HepG2 (cell line): Measurements from ENCODE around the gene BCL2L1. TPM values are rescaled to one million over a fixed set of nuclear protein-coding genes. Genes with fewer than 3 reads are reported as not detected.
A peak's percentile ranks its signal among the peaks of the same experiment; 100 is the strongest.

ENCODE experiments used
- FOXO1 ChIP-seq: sonication (generic); formaldehyde crosslinking; IDR thresholded peaks from 2 replicates; pipeline ENCODE4 v1.4.0; 2020; ENCODE audit warnings: missing genetic modification reagents
- KLF11 ChIP-seq: IDR thresholded peaks from 2 replicates; pipeline ENCODE4 v1.6.1; 2016; ENCODE audit warnings: missing compliant biosample characterization
- NFE2L1 ChIP-seq: sonication (generic); formaldehyde crosslinking; IDR thresholded peaks from 2 replicates; pipeline ENCODE4 v1.4.0; 2020; ENCODE audit warnings: missing genetic modification reagents, mild to moderate bottlenecking, borderline replicate concordance
- PHF20 ChIP-seq: sonication (generic); formaldehyde crosslinking; IDR thresholded peaks from 2 replicates; pipeline ENCODE4 v1.5.0; 2020; ENCODE audit warnings: mild to moderate bottlenecking, missing genetic modification reagents
- SAP130 ChIP-seq: IDR thresholded peaks from 2 replicates; pipeline ENCODE4 v1.6.1; 2016; ENCODE audit warnings: low read depth
- SMAD3 ChIP-seq: sonication (generic); formaldehyde crosslinking; IDR thresholded peaks from 2 replicates; pipeline ENCODE4 v1.4.0; 2020; ENCODE audit warnings: missing genetic modification reagents
- TAF1 ChIP-seq: sonication (generic); formaldehyde crosslinking; IDR thresholded peaks from 2 replicates; pipeline ENCODE4 v1.4.0; 2020; ENCODE audit warnings: missing genetic modification reagents
- ZNF263 ChIP-seq: sonication (generic); formaldehyde crosslinking; IDR thresholded peaks from 2 replicates; pipeline ENCODE4 v1.4.0; 2020; ENCODE audit warnings: missing genetic modification reagents
- ZNF274 ChIP-seq: sonication (generic); formaldehyde crosslinking; IDR thresholded peaks from 2 replicates; pipeline ENCODE4 v1.5.1; 2020; ENCODE audit warnings: mild to moderate bottlenecking, missing genetic modification reagents
- ZNF563 ChIP-seq: sonication (generic); formaldehyde crosslinking; IDR thresholded peaks from 2 replicates; pipeline ENCODE4 v1.8.0; 2022; ENCODE audit warnings: mild to moderate bottlenecking, moderate library complexity, missing genetic modification reagents
- ZNF569 ChIP-seq: sonication (generic); formaldehyde crosslinking; IDR thresholded peaks from 2 replicates; pipeline ENCODE4 v1.5.0; 2020; ENCODE audit warnings: mild to moderate bottlenecking, missing genetic modification reagents, moderate library complexity, borderline replicate concordance
- ZNF724P ChIP-seq: sonication (generic); formaldehyde crosslinking; IDR thresholded peaks from 2 replicates; pipeline ENCODE4 v1.8.0; 2022; ENCODE audit warnings: missing genetic modification reagents, borderline replicate concordance
- polyA plus RNA-seq, 8 experiments: library from polyadenylated mRNA; depleted of rRNA in 3 of 8; stranded (reverse) in 7 of 8; unstranded in 1 of 8; fragments of >200 nt; fragmentation: Illumina TruSeq in 4 of 8; extraction: Trizol in 4 of 8; gene quantifications; 2 replicates each; pipeline versions ENCODE4 v1.2.1 to v1.2.3, GENCODE V29; 2011 to 2016; ENCODE audit warnings: low read depth in 4 of 8, missing spikeins in 1 of 8, mixed read lengths in 1 of 8; ENCODE audit not compliant: insufficient read depth in 1 of 8
- total RNA-seq, 5 experiments: library from RNA; depleted of rRNA; stranded (reverse); fragments of >200 nt; fragmentation: Illumina TruSeq; extraction: Trizol; gene quantifications; 2 replicates each; pipeline ENCODE4 v1.2.3, GENCODE V29; 2016; ENCODE audit warnings: low read depth in 1 of 5
- TF ChIP-seq, protein P1 (sequence below): sonication (generic); formaldehyde crosslinking; IDR thresholded peaks from one replicate; pipeline ENCODE4 v1.5.1; 2020; ENCODE audit warnings: mild to moderate bottlenecking, missing genetic modification reagents; ENCODE audit errors: not compliant biosample characterization
- TF ChIP-seq, protein P2 (sequence below): sonication (generic); formaldehyde crosslinking; IDR thresholded peaks from 2 replicates; pipeline ENCODE4 v1.8.0; 2022; ENCODE audit warnings: low read depth, missing genetic modification reagents
- TF ChIP-seq, protein P3 (sequence below): sonication (generic); formaldehyde crosslinking; IDR thresholded peaks from 2 replicates; pipeline ENCODE4 v1.5.1; 2020; ENCODE audit warnings: mild to moderate bottlenecking, missing genetic modification reagents, borderline replicate concordance

The BCL2L1 gene
- total and polyA plus RNA-seq, 2 of the 13 experiments (the other 11 are each of a cell fraction or from before 2014, with no cell fraction given): 164 to 258 TPM

DNA sequence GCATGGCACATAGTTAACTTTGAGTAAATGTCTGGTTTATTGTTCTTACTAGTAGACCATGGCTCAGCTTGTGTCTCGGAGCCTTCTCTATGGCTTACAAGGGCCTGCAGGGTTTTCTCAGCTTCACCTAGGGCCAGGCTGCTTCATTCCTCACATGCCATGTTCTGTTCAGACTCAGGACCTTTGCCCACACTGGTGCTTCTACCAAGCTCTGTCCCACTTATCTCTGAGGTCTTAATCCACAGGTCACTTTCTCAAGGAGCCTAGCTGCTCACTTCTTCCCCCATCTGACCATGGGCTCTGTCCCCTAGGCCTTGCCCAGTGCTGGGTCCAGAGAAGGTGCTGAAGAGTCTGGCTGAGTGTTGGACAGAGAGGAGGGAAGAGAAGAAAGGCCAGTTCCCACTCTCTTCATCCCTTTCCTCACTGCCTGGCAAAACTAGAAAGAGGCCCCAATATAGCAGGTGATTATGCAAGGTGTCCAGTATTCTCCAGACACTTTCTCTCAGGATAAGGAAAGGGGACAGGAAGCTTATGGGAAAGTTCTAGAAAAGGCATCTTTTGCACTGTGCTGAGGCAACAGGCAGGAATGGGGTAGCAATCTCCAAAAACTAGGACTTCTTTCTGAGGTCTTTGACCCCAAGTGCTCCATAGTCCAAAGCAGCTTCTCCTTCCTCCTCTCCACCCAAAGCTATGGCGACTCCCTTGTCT lies 45.0 kb downstream of the BCL2L1 start (continued):
- TF ChIP-seq, protein P1, sequence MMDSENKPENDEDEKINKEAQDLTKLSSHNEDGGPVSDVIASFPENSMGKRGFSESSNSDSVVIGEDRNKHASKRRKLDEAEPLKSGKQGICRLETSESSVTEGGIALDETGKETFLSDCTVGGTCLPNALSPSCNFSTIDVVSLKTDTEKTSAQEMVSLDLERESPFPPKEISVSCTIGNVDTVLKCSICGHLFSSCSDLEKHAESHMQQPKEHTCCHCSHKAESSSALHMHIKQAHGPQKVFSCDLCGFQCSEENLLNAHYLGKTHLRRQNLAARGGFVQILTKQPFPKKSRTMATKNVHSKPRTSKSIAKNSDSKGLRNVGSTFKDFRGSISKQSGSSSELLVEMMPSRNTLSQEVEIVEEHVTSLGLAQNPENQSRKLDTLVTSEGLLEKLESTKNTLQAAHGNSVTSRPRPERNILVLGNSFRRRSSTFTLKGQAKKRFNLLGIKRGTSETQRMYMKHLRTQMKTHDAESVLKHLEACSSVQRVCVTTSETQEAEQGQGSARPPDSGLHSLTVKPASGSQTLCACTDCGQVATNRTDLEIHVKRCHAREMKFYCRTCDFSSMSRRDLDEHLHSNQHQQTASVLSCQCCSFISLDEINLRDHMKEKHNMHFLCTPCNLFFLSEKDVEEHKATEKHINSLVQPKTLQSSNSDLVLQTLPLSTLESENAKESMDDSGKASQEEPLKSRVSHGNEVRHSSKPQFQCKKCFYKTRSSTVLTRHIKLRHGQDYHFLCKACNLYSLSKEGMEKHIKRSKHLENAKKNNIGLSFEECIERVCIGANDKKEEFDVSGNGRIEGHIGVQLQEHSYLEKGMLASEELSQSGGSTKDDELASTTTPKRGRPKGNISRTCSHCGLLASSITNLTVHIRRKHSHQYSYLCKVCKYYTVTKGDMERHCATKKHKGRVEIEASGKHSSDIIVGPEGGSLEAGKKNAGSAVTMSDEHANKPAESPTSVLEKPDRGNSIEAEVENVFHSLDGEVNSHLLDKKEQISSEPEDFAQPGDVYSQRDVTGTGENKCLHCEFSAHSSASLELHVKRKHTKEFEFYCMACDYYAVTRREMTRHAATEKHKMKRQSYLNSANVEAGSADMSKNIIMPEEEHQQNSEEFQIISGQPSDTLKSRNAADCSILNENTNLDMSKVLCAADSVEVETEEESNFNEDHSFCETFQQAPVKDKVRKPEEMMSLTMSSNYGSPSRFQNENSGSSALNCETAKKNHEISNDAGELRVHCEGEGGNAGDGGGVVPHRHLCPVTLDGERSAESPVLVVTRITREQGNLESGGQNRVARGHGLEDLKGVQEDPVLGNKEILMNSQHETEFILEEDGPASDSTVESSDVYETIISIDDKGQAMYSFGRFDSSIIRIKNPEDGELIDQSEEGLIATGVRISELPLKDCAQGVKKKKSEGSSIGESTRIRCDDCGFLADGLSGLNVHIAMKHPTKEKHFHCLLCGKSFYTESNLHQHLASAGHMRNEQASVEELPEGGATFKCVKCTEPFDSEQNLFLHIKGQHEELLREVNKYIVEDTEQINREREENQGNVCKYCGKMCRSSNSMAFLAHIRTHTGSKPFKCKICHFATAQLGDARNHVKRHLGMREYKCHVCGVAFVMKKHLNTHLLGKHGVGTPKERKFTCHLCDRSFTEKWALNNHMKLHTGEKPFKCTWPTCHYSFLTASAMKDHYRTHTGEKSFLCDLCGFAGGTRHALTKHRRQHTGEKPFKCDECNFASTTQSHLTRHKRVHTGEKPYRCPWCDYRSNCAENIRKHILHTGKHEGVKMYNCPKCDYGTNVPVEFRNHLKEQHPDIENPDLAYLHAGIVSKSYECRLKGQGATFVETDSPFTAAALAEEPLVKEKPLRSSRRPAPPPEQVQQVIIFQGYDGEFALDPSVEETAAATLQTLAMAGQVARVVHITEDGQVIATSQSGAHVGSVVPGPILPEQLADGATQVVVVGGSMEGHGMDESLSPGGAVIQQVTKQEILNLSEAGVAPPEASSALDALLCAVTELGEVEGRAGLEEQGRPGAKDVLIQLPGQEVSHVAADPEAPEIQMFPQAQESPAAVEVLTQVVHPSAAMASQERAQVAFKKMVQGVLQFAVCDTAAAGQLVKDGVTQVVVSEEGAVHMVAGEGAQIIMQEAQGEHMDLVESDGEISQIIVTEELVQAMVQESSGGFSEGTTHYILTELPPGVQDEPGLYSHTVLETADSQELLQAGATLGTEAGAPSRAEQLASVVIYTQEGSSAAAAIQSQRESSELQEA (CRISPR knock-in tag): peak; percentile 38
- TF ChIP-seq FOXO1: no peak
- TF ChIP-seq, protein P2, sequence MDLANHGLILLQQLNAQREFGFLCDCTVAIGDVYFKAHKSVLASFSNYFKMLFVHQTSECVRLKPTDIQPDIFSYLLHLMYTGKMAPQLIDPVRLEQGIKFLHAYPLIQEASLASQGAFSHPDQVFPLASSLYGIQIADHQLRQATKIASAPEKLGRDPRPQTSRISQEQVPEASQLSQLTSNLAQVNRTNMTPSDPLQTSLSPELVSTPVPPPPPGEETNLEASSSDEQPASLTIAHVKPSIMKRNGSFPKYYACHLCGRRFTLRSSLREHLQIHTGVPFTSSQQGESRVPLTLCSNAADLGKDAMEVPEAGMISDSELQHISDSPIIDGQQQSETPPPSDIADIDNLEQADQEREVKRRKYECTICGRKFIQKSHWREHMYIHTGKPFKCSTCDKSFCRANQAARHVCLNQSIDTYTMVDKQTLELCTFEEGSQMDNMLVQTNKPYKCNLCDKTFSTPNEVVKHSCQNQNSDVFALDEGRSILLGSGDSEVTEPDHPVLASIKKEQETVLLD (CRISPR knock-in tag): no peak
- TF ChIP-seq ZNF263 (CRISPR knock-in tag): no peak
- no peak for TF ChIP-seq ZNF274 (CRISPR knock-in tag)
- TF ChIP-seq ZNF724P (CRISPR knock-in tag): no peak
- no peak for TF ChIP-seq TAF1 (CRISPR knock-in tag)
- no peak for TF ChIP-seq ZNF563 (CRISPR knock-in tag)
- TF ChIP-seq, protein P3, sequence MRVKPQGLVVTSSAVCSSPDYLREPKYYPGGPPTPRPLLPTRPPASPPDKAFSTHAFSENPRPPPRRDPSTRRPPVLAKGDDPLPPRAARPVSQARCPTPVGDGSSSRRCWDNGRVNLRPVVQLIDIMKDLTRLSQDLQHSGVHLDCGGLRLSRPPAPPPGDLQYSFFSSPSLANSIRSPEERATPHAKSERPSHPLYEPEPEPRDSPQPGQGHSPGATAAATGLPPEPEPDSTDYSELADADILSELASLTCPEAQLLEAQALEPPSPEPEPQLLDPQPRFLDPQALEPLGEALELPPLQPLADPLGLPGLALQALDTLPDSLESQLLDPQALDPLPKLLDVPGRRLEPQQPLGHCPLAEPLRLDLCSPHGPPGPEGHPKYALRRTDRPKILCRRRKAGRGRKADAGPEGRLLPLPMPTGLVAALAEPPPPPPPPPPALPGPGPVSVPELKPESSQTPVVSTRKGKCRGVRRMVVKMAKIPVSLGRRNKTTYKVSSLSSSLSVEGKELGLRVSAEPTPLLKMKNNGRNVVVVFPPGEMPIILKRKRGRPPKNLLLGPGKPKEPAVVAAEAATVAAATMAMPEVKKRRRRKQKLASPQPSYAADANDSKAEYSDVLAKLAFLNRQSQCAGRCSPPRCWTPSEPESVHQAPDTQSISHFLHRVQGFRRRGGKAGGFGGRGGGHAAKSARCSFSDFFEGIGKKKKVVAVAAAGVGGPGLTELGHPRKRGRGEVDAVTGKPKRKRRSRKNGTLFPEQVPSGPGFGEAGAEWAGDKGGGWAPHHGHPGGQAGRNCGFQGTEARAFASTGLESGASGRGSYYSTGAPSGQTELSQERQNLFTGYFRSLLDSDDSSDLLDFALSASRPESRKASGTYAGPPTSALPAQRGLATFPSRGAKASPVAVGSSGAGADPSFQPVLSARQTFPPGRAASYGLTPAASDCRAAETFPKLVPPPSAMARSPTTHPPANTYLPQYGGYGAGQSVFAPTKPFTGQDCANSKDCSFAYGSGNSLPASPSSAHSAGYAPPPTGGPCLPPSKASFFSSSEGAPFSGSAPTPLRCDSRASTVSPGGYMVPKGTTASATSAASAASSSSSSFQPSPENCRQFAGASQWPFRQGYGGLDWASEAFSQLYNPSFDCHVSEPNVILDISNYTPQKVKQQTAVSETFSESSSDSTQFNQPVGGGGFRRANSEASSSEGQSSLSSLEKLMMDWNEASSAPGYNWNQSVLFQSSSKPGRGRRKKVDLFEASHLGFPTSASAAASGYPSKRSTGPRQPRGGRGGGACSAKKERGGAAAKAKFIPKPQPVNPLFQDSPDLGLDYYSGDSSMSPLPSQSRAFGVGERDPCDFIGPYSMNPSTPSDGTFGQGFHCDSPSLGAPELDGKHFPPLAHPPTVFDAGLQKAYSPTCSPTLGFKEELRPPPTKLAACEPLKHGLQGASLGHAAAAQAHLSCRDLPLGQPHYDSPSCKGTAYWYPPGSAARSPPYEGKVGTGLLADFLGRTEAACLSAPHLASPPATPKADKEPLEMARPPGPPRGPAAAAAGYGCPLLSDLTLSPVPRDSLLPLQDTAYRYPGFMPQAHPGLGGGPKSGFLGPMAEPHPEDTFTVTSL (CRISPR knock-in tag): no peak
- TF ChIP-seq SMAD3 (CRISPR knock-in tag): no peak
- no peak for TF ChIP-seq PHF20
- TF ChIP-seq ZNF569 (CRISPR knock-in tag): no peak
- TF ChIP-seq NFE2L1 (CRISPR knock-in tag): no peak
- no peak for TF ChIP-seq SAP130 (CRISPR knock-in tag)
- TF ChIP-seq KLF11 (CRISPR knock-in tag): 0 out of 2 replicates have a peak, but pooled peaks have one; percentile 16
